ENCODE measurements around the gene SEPTIN2. TPM values are rescaled to one million over a fixed set of nuclear protein-coding genes. Genes with fewer than 3 reads are reported as not detected.

The SEPTIN2 gene
- 503 and 517 TPM in 2 replicates for total RNA-seq (2014; rRNA removed; shearing (Covaris generic))

GRCh38 chr2:241315879-241316631 lies at the start of gene SEPTIN2:
TSS of gene SEPTIN2 (plus strand) at chr2:241315925. CDS start at chr2:241324233, 8,308 bp downstream.
- DNase-seq (ENCODE audit: low read depth in 1 of 2, low spot score in 2 of 2), result peak; percentile 80 to 89
- Histone ChIP-seq H3K36me3 (peaks cover 57% of the 10 kb centered on the region), H3K27ac (peak within 1 kb of the TSS; percentile 93), H3K4me1 (replicated peaks) (peaks cover 37% of the 10 kb centered on the region), H3K27me3 (replicated peaks) (no peaks in the 10 kb centered on the region), H3K9me3 (replicated peaks) (peaks cover 4% of the 10 kb centered on the region; the same call in 1 of the 2 replicates), H3K4me3 (peak within 1 kb of the TSS; percentile 63)

- H3K27me3 ChIP-seq (replicated peaks), result no peaks in the 10 kb centered on the region
- H3K9me3 ChIP-seq (replicated peaks), result no peaks in the 10 kb centered on the region
- no peak overlapping the region for H3K27ac ChIP-seq
- DNase-seq (ENCODE audit: low read depth in 1 of 2, low spot score in 2 of 2), result peak in 1 of 2 experiments; percentile 25
- no peak overlapping the region for H3K4me3 ChIP-seq
- peaks cover 93% of the 10 kb centered on the region for H3K36me3 ChIP-seq
- H3K4me1 ChIP-seq (replicated peaks), result peaks cover 29% of the 10 kb centered on the region
Observed at GRCh38 chr2:241267249-241268067, 48.3 kb upstream of the SEPTIN2 start.

GRCh38 chr2:241268306-241268705 lies 47.4 kb upstream of the SEPTIN2 start:
- Histone ChIP-seq H3K4me3 (no peak overlapping the region), H3K9me3 (replicated peaks) (no peaks in the 10 kb centered on the region), H3K4me1 (replicated peaks) (peaks cover 35% of the 10 kb centered on the region), H3K36me3 (peaks cover 84% of the 10 kb centered on the region), H3K27me3 (replicated peaks) (no peaks in the 10 kb centered on the region), H3K27ac (no peak overlapping the region)
- DNase-seq (ENCODE audit: low read depth in 1 of 2, low spot score in 2 of 2), result no peak

- Histone ChIP-seq H3K9me3 (replicated peaks) (no peaks in the 10 kb centered on the region), H3K27me3 (replicated peaks) (no peaks in the 10 kb centered on the region), H3K27ac (no peak overlapping the region), H3K4me1 (replicated peaks) (peaks cover 35% of the 10 kb centered on the region), H3K4me3 (no peak overlapping the region), H3K36me3 (peaks cover 79% of the 10 kb centered on the region)
- peak in 1 of 2 experiments; percentile 27 for DNase-seq (ENCODE audit: low read depth in 1 of 2, low spot score in 2 of 2)
Observed at GRCh38 chr2:241268716-241269445, 46.8 kb upstream of the SEPTIN2 start.

GRCh38 chr2:241269707-241270520 lies 45.8 kb upstream of the SEPTIN2 start:
- Histone ChIP-seq H3K9me3 (replicated peaks) (no peaks in the 10 kb centered on the region), H3K4me3 (no peak overlapping the region), H3K36me3 (peaks cover 68% of the 10 kb centered on the region), H3K27me3 (replicated peaks) (no peaks in the 10 kb centered on the region), H3K27ac (no peak overlapping the region), H3K4me1 (replicated peaks) (peaks cover 35% of the 10 kb centered on the region)
- DNase-seq (ENCODE audit: low read depth in 1 of 2, low spot score in 2 of 2), result no peak

GRCh38 chr2:241270531-241270930 lies 45.2 kb upstream of the SEPTIN2 start:
- H3K9me3 ChIP-seq (replicated peaks), result no peaks in the 10 kb centered on the region
- DNase-seq (ENCODE audit: low read depth in 1 of 2, low spot score in 2 of 2), result no peak
- H3K27me3 ChIP-seq (replicated peaks), result no peaks in the 10 kb centered on the region
- peaks cover 62% of the 10 kb centered on the region for H3K36me3 ChIP-seq
- peaks cover 35% of the 10 kb centered on the region for H3K4me1 ChIP-seq (replicated peaks)
- H3K4me3 ChIP-seq, result peak overlapping the region; percentile 97; the same call in 1 of the 2 replicates
- no peak overlapping the region for H3K27ac ChIP-seq

- Histone ChIP-seq H3K9me3 (replicated peaks) (no peaks in the 10 kb centered on the region), H3K27me3 (replicated peaks) (no peaks in the 10 kb centered on the region), H3K4me1 (replicated peaks) (peaks cover 35% of the 10 kb centered on the region), H3K36me3 (peaks cover 50% of the 10 kb centered on the region), H3K4me3 (peak overlapping the region; percentile 97), H3K27ac (peak overlapping the region; percentile 81)
- peak; percentile 62 to 78 for DNase-seq (ENCODE audit: low read depth in 1 of 2, low spot score in 2 of 2)
Observed at GRCh38 chr2:241271706-241272302, 43.9 kb upstream of the SEPTIN2 start.

- peak overlapping the region; percentile 81 for H3K27ac ChIP-seq
- DNase-seq (ENCODE audit: low read depth in 1 of 2, low spot score in 2 of 2), result peak; percentile 41 to 66
- peaks cover 42% of the 10 kb centered on the region for H3K36me3 ChIP-seq
Observed at GRCh38 chr2:241272303-241273209, 43.2 kb upstream of the SEPTIN2 start.

GRCh38 chr2:241273210-241274020 lies 42.3 kb upstream of the SEPTIN2 start:
- Histone ChIP-seq H3K4me3 (peak overlapping the region; percentile 97), H3K27me3 (replicated peaks) (0 out of 2 replicates have a peak, but pooled peaks cover 2% of the 10 kb centered on the region), H3K27ac (peak overlapping the region; percentile 81; the same call in 1 of the 2 replicates), H3K36me3 (peaks cover 33% of the 10 kb centered on the region), H3K4me1 (replicated peaks) (peaks cover 30% of the 10 kb centered on the region), H3K9me3 (replicated peaks) (no peaks in the 10 kb centered on the region)
- no peak for DNase-seq (ENCODE audit: low read depth in 1 of 2, low spot score in 2 of 2)

More at GRCh38 chr2:241272303-241273209, 43.2 kb upstream of the SEPTIN2 start:
- Histone ChIP-seq H3K27me3 (replicated peaks) (0 out of 2 replicates have a peak, but pooled peaks cover 2% of the 10 kb centered on the region), H3K4me3 (peak overlapping the region; percentile 97), H3K4me1 (replicated peaks) (peaks cover 31% of the 10 kb centered on the region), H3K9me3 (replicated peaks) (no peaks in the 10 kb centered on the region)

GRCh38 chr2:241274127-241274526 lies 41.6 kb upstream of the SEPTIN2 start:
- DNase-seq (ENCODE audit: low read depth in 1 of 2, low spot score in 2 of 2), result no peak

GRCh38 chr2:241275504-241275903 lies 40.2 kb upstream of the SEPTIN2 start:
- peaks cover 14% of the 10 kb centered on the region for H3K36me3 ChIP-seq
- no peak overlapping the region for H3K4me3 ChIP-seq
- H3K27me3 ChIP-seq (replicated peaks), result 0 out of 2 replicates have a peak, but pooled peaks cover 2% of the 10 kb centered on the region
- H3K4me1 ChIP-seq (replicated peaks), result peaks cover 17% of the 10 kb centered on the region
- H3K27ac ChIP-seq, result no peak overlapping the region
- H3K9me3 ChIP-seq (replicated peaks), result no peaks in the 10 kb centered on the region
- DNase-seq (ENCODE audit: low read depth in 1 of 2, low spot score in 2 of 2), result no peak

More at GRCh38 chr2:241274127-241274526, 41.6 kb upstream of the SEPTIN2 start:
- no peaks in the 10 kb centered on the region for H3K9me3 ChIP-seq (replicated peaks)
- H3K4me1 ChIP-seq (replicated peaks), result peaks cover 28% of the 10 kb centered on the region
- H3K36me3 ChIP-seq, result peaks cover 26% of the 10 kb centered on the region
- no peak overlapping the region for H3K4me3 ChIP-seq
- 0 out of 2 replicates have a peak, but pooled peaks cover 2% of the 10 kb centered on the region for H3K27me3 ChIP-seq (replicated peaks)
- no peak overlapping the region for H3K27ac ChIP-seq
